Ectodermal cell (in vitro differentiated cells): Measurements from ENCODE around the gene RPL15.

Experiments used
- H3K27ac ChIP-seq: 2 replicates; pipeline ENCODE4 v1.7.0; 2013; ENCODE audit warnings: mild to moderate bottlenecking, low read depth, low read length; ENCODE audit not compliant: insufficient read depth, poor library complexity, severe bottlenecking
- H3K27me3 ChIP-seq: 2 replicates; pipeline ENCODE4 v1.7.0; 2013; ENCODE audit warnings: mild to moderate bottlenecking, low read length; ENCODE audit not compliant: insufficient read depth, control insufficient read depth, poor library complexity, severe bottlenecking
- H3K36me3 ChIP-seq: one replicate; pipeline ENCODE4 v1.7.0; 2013; ENCODE audit warnings: low read length; ENCODE audit not compliant: control insufficient read depth, insufficient read depth
- H3K4me1 ChIP-seq: one replicate; pipeline ENCODE4 v1.7.0; 2013; ENCODE audit warnings: low read length; ENCODE audit not compliant: control insufficient read depth, insufficient read depth
- H3K4me3 ChIP-seq: 2 replicates; pipeline ENCODE4 v1.7.0; 2013; ENCODE audit warnings: low read depth, low read length, control low read depth; ENCODE audit not compliant: insufficient read depth
- H3K9me3 ChIP-seq: 2 replicates; pipeline ENCODE4 v1.7.0; 2013; ENCODE audit warnings: mild to moderate bottlenecking, low read length, moderate library complexity; ENCODE audit not compliant: control insufficient read depth
- WGBS, 2 experiments: methylation state at CpG; one replicate each; pipeline ENCODE4 v1.1.7; 2013; ENCODE audit warnings: missing lambda C conversion rate in 2 of 2; 5-methylcytosine and 5-hydroxymethylcytosine counted together

Gene RPL15

DNA sequence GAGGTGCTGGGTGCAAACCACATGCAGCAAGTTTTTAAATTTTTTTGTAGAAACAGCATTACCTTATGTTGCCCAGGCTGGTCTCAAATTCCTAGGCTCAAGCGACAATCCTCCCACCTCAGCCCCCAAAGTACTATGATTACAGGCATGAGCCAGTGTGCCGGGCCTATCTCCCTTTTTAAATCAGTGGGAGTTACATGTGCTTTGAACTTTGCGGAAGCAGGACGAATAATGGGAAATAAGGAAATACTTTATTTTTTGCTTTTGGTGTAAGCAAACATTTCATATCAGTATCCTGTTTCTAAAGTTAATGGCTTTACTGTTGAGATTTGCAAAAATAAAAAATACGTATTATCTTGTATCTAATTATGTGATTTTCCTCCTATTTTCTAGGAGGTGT, 37.2 kb downstream of the RPL15 start:
- Histone ChIP-seq H3K27ac (no peak overlapping the region), H3K27me3 (no peaks in the 10 kb centered on the region), H3K36me3 (no peaks in the 10 kb centered on the region), H3K9me3 (no peaks in the 10 kb centered on the region), H3K4me3 (no peak overlapping the region), H3K4me1 (no peaks in the 10 kb centered on the region)
- WGBS, 2 experiments = 93 to 98% methylated on average over 4 to 5 of the region's 5 CpGs

DNA sequence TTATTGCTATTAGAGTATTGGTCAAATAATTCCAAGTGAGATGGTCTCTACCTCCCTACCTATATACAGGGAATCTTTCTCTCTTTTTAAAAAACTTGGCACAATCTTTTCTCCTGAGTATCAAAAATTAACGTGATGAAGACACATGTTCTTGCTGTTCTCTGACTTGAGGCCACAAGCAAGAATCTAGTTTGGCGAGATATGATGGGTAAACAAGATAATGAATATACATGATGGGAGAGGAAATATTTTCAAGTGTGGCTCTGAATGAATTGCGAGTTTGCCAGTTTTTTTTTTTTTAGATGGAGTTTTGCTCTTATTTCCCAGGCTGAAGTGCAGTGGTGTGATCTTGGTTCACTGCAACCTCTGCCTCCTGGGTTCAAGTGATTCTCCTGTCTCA, 39.8 kb downstream of the RPL15 start:
- Histone ChIP-seq H3K4me3 (no peak overlapping the region), H3K27ac (no peak overlapping the region), H3K27me3 (no peaks in the 10 kb centered on the region), H3K36me3 (peaks cover under 1% of the 10 kb centered on the region), H3K9me3 (no peaks in the 10 kb centered on the region), H3K4me1 (no peaks in the 10 kb centered on the region)
- 94 to 98% methylated on average over 3 of the region's 3 CpGs for WGBS, 2 experiments

DNA sequence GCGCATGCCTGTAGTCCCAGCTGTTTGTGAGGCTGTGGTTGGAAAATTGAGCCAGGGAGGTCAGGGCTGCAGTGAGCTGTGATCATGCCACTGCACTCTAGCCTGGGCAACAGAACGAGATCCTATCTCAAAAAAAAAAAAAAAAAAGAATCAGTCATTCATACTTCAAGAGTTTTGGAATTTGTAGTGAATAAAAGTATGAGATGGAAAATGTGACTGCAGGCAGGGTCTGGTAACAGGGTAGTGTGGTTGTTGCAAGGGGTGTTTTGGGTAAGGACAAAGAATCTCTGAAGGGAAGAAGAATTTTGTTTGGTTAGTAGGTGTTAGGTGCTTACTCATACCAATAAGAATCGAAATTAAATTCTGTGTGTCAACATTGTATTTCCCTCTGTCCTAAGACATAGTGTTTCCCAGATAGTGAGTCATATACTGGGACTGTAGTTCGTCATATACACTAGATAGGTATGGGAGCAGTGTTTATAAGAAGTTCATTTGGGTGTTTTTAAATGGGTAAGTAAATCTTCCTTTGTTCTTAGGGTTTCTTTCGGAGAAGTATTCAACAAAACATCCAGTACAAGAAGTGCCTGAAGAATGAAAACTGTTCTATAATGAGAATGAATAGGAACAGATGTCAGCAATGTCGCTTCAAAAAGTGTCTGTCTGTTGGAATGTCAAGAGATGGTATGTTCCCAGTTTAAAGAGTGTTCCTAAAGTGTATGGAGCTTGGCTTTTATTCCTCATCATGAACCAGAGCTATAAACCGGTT, 42.4 kb downstream of the RPL15 start:
- Histone ChIP-seq H3K4me3 (no peak overlapping the region), H3K4me1 (no peaks in the 10 kb centered on the region), H3K27ac (no peak overlapping the region), H3K27me3 (no peaks in the 10 kb centered on the region), H3K36me3 (peaks cover 8% of the 10 kb centered on the region), H3K9me3 (no peaks in the 10 kb centered on the region)
- WGBS, 2 experiments = 95 to 96% methylated on average over 6 of the region's 7 CpGs

DNA sequence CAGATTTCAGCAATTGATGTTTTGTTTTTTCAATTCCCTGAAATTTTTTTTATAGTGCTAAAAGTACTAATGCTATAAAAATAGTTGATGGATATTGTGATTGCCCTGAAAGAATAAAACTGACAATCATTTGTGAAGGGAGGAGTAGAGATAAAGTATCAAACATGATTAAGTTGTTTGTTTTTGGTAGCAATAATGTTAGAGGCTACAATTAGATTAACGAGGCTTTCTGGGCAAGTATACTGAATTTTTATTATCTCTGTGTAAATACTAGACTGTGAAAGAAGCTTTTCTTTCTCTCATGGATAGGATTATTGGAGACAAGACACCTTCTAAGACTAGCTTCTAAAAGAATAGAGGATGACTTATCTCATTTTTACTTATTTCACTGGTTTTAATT, 43.7 kb downstream of the RPL15 start:
- H3K9me3 ChIP-seq = no peaks in the 10 kb centered on the region
- H3K4me3 ChIP-seq = no peak overlapping the region
- H3K36me3 ChIP-seq = peaks cover 8% of the 10 kb centered on the region
- WGBS, 2 experiments = 79 to 92% methylated on average over 1 of the region's 1 CpG
- no peak overlapping the region for H3K27ac ChIP-seq
- no peaks in the 10 kb centered on the region for H3K27me3 ChIP-seq
- H3K4me1 ChIP-seq = no peaks in the 10 kb centered on the region

DNA sequence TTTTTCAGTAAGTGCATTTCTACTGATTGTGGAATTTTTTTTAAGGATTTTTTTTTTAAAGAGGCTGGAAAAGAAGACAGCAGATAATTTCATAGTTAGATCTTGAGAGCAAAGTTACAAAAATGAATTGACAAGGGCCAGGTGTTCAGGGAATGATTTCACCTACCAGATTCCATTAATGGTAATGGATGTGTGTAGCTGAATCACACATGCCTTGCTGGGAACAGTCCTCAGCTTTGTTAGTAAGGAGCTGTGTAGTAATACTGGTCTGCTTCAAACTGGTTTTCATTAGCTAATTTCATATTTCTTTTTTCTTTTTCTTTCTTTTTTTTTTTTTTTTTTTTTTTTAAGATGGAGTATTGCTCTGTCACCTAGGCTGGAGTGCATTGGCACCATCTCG, 44.1 kb downstream of the RPL15 start:
- Histone ChIP-seq H3K4me1 (no peaks in the 10 kb centered on the region), H3K9me3 (no peaks in the 10 kb centered on the region), H3K4me3 (no peak overlapping the region), H3K36me3 (peaks cover 8% of the 10 kb centered on the region), H3K27me3 (no peaks in the 10 kb centered on the region), H3K27ac (no peak overlapping the region)
- 95 to 96% methylated on average over 1 of the region's 1 CpG for WGBS, 2 experiments

DNA sequence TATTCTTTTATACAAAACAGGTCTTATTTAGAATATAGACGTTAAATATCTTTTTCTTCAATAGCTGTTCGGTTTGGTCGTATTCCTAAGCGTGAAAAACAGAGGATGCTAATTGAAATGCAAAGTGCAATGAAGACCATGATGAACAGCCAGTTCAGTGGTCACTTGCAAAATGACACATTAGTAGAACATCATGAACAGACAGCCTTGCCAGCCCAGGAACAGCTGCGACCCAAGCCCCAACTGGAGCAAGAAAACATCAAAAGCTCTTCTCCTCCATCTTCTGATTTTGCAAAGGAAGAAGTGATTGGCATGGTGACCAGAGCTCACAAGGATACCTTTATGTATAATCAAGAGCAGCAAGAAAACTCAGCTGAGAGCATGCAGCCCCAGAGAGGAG, 45.0 kb downstream of the RPL15 start:
- WGBS, 2 experiments = 92 to 99% methylated on average over 5 of the region's 5 CpGs
- H3K9me3 ChIP-seq = no peaks in the 10 kb centered on the region
- H3K36me3 ChIP-seq = peaks cover 8% of the 10 kb centered on the region
- H3K4me3 ChIP-seq = no peak overlapping the region
- no peaks in the 10 kb centered on the region for H3K27me3 ChIP-seq
- H3K27ac ChIP-seq = no peak overlapping the region
- H3K4me1 ChIP-seq = no peaks in the 10 kb centered on the region

DNA sequence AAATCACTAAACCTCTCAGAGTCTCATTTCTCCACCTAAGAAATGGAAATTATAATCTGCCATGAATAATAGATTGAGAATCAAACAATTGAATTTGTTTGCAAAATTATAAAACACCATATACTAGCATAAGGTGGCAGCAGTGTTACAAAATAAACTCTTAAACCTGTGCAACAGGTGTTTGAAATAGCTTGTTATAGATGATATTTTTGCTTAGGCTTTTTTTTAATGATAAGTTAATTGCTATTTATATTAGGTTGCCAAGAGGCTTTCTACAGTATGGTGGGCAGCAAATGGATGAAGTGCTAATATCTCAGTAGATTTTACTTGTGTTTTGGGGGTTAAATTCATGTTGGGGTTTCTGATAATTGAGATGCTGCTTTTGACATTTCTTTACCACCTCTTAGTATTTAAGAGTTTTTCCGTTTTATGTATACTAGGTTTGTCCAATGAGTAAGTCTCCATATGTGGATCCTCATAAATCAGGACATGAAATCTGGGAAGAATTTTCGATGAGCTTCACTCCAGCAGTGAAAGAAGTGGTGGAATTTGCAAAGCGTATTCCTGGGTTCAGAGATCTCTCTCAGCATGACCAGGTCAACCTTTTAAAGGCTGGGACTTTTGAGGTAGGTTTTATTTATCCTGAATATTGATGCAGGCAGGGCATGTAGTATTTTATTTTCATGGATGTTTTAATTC, 47.8 kb downstream of the RPL15 start:
- no peaks in the 10 kb centered on the region for H3K27me3 ChIP-seq
- peaks cover 8% of the 10 kb centered on the region for H3K36me3 ChIP-seq
- no peaks in the 10 kb centered on the region for H3K4me1 ChIP-seq
- 86 to 98% methylated on average over 3 of the region's 3 CpGs for WGBS, 2 experiments
- no peak overlapping the region for H3K27ac ChIP-seq
- no peaks in the 10 kb centered on the region for H3K9me3 ChIP-seq
- H3K4me3 ChIP-seq = no peak overlapping the region

DNA sequence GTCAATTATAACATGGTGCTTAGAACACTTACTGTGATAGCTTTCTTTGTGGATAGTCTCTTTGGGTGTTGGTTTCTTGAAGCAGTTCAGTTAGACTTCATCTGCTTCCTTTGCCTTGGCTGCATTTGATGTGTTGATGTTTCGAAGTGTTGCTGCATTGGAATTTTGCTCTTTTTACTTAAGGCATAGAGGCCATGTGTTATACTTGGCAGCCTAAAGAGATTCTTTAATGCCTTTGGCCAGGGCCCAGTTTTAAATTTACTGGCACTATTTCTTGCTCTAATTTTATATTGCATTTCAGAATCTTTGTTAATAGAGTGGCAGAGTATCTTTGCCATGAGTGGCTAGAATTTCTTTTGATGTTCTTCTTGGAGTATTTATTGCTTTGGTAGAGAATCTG, 49.4 kb downstream of the RPL15 start:
- 97 to 100% methylated on average over 1 of the region's 1 CpG for WGBS, 2 experiments
- no peaks in the 10 kb centered on the region for H3K9me3 ChIP-seq
- H3K27ac ChIP-seq = no peak overlapping the region
- no peak overlapping the region for H3K4me3 ChIP-seq
- H3K4me1 ChIP-seq = no peaks in the 10 kb centered on the region
- no peaks in the 10 kb centered on the region for H3K27me3 ChIP-seq
- peaks cover 8% of the 10 kb centered on the region for H3K36me3 ChIP-seq

DNA sequence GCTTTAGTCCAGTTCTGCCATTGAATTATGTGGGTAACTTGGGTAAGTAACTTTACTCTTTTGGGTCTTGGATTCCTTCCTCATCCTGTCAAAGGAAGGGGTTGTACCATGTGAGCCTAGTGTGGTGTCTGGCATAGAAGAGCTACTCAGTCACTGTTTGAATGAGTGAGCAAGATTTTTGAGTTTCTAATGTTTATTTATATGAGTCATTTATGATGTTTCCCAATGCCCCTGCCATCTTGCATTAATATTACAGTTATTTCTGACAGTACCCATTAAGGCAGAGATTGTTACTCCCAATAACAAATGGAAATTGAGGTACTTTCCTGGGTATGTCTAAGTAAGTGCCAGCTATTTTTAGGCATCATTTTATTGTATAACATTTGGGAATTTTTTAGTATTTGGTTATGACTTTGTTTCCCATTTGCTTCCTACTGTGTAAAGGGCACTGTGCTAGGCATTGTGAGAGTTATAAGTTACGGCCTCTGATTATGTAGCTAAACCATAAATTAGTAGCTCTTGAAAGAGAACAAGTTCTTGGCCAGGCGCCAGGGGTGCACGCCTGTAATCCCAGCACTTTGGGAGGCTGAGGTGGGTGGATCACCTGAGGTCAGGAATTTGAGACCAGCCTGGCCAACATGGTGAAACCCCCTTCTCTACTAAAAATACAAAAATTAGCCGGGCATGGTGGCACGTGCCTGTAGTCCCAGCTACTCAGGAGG, 51.7 kb downstream of the RPL15 start:
- Histone ChIP-seq H3K4me1 (no peaks in the 10 kb centered on the region), H3K27ac (no peak overlapping the region), H3K4me3 (no peak overlapping the region), H3K36me3 (no peaks in the 10 kb centered on the region), H3K27me3 (no peaks in the 10 kb centered on the region), H3K9me3 (no peaks in the 10 kb centered on the region)
- 93 to 94% methylated on average over 5 of the region's 5 CpGs for WGBS, 2 experiments

DNA sequence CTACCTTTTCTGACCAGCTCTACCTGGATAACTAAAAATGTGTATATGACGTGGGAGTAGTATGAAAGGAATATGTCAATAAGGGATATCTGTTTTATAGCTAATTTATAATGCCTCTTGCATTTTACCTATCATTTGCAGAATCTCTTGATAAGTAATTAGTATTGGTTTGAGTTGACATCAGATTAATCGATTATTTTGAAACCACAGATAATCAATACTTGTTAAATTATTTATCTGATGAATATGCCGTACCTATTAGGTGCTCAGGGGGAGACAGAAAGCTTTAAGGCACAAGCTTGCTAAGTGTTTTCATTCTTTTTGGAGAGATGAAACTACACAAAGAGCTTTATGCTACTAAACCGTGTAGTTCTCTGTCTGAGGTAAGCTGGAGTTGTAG, 52.5 kb downstream of the RPL15 start:
- no peaks in the 10 kb centered on the region for H3K27me3 ChIP-seq
- no peaks in the 10 kb centered on the region for H3K9me3 ChIP-seq
- H3K36me3 ChIP-seq = no peaks in the 10 kb centered on the region
- H3K4me1 ChIP-seq = no peaks in the 10 kb centered on the region
- no peak overlapping the region for H3K4me3 ChIP-seq
- WGBS, 2 experiments = 90 to 92% methylated on average over 2 to 3 of the region's 4 CpGs
- H3K27ac ChIP-seq = no peak overlapping the region
